CD4-positive, alpha-beta T cell treated with Interleukin-15 for 4 hours (primary cell): Measurements from ENCODE around the gene COMMD7.

Experiments used
- DNase-seq: peaks from one replicate; pipeline ENCODE4 v3.0.0-alpha.2; 2020; ENCODE audit warnings: low spot score

COMMD7 gene

GRCh38 chr20:32675223-32675975 lies 67.9 kb downstream of the COMMD7 start:
- DNase-seq = no peak

GRCh38 chr20:32674362-32674789 lies 68.9 kb downstream of the COMMD7 start:
- DNase-seq = peak; percentile 72

GRCh38 chr20:32672982-32673851 lies 70.0 kb downstream of the COMMD7 start:
- peak; percentile 6 for DNase-seq

GRCh38 chr20:32672394-32672981 lies 70.8 kb downstream of the COMMD7 start:
- DNase-seq = no peak

- no peak for DNase-seq
Observed at GRCh38 chr20:32670773-32671455, 72.4 kb downstream of the COMMD7 start.

GRCh38 chr20:32667027-32667426 lies 76.2 kb downstream of the COMMD7 start:
- no peak for DNase-seq

- DNase-seq = no peak
Observed at GRCh38 chr20:32664678-32665159, 78.5 kb downstream of the COMMD7 start.

GRCh38 chr20:32664012-32664677 lies 79.1 kb downstream of the COMMD7 start:
- DNase-seq = no peak

GRCh38 chr20:32663335-32664011 lies 79.8 kb downstream of the COMMD7 start:
- no peak for DNase-seq

GRCh38 chr20:32661820-32662528 lies 81.3 kb downstream of the COMMD7 start:
- DNase-seq = no peak

GRCh38 chr20:32660661-32661060 lies 82.6 kb downstream of the COMMD7 start:
- no peak for DNase-seq

GRCh38 chr20:32656827-32657226 lies 86.4 kb downstream of the COMMD7 start:
- no peak for DNase-seq

GRCh38 chr20:32655903-32656512 lies 87.3 kb downstream of the COMMD7 start:
- no peak for DNase-seq

- peak; percentile 88 for DNase-seq
Observed at GRCh38 chr20:32652739-32653526, 90.3 kb downstream of the COMMD7 start.
